GM12801 (cell line): ENCODE measurements around the gene EGFLAM.

Experiments
- TF ChIP-seq, protein P1 (sequence below): IDR thresholded peaks from one replicate; pipeline ENCODE4 v1.5.1; 2011; ENCODE audit warnings: control low read depth; ENCODE audit not compliant: insufficient read length; ENCODE audit errors: extremely low read depth

Gene EGFLAM

GRCh38 chr5:38500573-38501260, 242.4 kb downstream of the EGFLAM start:
- TF ChIP-seq, protein P1, sequence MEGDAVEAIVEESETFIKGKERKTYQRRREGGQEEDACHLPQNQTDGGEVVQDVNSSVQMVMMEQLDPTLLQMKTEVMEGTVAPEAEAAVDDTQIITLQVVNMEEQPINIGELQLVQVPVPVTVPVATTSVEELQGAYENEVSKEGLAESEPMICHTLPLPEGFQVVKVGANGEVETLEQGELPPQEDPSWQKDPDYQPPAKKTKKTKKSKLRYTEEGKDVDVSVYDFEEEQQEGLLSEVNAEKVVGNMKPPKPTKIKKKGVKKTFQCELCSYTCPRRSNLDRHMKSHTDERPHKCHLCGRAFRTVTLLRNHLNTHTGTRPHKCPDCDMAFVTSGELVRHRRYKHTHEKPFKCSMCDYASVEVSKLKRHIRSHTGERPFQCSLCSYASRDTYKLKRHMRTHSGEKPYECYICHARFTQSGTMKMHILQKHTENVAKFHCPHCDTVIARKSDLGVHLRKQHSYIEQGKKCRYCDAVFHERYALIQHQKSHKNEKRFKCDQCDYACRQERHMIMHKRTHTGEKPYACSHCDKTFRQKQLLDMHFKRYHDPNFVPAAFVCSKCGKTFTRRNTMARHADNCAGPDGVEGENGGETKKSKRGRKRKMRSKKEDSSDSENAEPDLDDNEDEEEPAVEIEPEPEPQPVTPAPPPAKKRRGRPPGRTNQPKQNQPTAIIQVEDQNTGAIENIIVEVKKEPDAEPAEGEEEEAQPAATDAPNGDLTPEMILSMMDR: no peak

- TF ChIP-seq, protein P1: no peak
Measured at GRCh38 chr5:38506302-38506701, 247.9 kb downstream of the EGFLAM start.

DNA sequence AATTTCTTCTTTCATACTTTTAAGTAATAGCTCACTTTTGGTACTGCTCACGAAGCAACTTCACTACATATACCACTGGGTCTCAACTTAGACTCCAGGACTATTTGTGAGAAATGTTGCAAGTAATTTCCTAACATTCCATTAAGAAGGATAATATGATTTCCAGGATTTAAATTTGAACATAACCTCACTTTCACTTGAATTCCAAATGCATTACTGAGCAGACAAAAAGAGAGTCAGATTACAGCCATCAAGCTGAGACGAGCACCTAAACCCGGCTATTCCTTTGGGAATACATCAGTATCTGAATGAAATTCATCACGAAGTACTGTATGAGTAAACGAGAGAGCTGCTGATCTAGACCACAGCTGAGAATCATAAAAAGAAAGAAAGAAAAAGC, 250.8 kb downstream of the EGFLAM start:
- TF ChIP-seq, protein P1: no peak
